Dedifferentiated amniotic fluid mesenchymal stem cell (primary cell): ENCODE data around the gene CTBP2.
A peak's percentile ranks its signal among the peaks of the same experiment; 100 is the strongest.
"Not testable (repeated sequence)": the region's sequence is repeated elsewhere in the genome, so short reads cannot be mapped to it uniquely, and the experiment has no call there.

ENCODE experiments used
- DNase-seq: peaks from one replicate; pipeline ENCODE4 v3.0.0-alpha.2; 2016; ENCODE audit errors: extremely low spot score

CTBP2 gene

DNA sequence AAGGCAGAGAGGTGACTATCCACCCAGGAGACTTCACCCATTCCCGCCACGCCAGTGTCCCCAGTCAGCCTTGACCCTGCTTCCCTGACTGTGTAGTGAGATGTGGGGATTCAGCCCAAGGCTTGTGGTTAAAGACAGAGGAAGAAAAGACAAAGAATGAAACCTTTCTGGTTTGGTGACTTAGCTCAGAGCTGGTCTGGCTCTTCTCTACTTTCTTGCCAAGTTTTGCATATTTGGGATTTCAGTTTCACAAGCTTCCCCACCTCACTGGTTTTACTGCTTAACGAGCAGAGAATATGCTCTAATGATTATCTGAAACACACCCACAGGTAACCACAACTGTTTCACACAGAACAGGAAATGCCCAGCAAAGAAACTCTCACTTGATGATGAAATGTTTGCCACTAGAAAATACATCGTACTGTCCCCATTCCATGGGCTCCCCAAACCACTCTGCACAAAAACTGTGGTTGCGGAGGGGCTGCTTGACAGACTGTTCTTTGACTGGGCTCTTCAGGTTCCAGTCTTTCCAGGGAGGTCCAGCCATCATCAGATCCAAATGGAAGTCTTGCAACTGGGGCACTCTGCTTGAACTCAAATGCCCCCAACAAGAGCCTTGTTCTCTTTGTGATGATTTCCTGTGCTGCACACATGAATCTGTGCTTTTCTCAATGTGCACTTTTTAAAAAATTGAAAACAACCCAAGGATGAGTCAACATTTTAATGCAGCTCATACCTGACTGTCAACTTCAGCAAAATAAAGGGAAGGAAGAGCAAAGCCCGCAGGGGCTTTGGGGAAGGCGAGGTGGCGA is 95.5 kb downstream of the CTBP2 start:
- no peak for DNase-seq

DNA sequence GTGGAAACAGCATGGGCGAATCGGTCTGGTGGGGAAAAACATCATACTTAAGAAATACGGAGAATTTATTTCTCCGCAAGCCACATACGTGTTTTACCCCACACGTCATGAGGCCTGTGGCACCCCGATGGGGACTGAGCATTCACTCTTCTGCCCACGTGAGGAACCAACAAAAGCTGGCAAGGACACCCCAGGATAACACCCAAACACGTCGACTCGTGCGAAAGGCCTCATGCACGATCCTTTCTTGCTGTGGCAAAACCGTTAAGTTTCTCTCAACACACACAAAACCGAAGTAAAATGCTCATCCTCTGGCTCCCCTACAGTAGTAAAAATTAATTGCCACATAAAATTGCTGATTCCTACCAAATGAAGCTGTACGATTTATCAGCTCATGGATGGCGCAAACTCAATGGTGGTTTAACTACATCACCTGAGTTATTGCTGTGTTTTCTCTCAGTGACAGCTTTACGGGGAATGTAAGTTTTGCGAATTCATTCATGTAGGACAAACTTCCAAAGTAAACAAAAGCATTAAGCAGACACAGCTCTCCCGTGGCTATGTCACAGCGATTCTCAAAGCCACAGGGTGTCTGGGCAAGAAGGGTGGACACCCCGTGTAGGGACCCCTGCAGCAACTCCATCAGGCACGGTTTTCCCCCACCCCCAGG is 97.0 kb downstream of the CTBP2 start:
- no peak for DNase-seq

DNA sequence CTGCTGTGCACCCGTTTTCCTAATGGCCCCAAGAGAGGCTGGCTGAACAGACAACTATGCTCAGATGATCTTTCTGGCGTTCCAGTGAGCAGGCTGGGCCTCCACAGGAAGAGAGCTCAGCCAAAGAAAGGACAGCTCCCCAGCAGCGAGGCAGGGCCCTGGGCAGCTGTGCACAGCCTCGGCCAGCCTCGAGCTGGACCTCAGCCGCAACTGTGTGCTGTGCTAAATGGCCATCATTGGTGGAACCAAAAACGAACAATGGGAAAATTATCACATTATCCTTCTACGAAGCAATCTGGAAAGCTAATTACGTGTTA is 97.5 kb downstream of the CTBP2 start:
- DNase-seq = no peak

DNA sequence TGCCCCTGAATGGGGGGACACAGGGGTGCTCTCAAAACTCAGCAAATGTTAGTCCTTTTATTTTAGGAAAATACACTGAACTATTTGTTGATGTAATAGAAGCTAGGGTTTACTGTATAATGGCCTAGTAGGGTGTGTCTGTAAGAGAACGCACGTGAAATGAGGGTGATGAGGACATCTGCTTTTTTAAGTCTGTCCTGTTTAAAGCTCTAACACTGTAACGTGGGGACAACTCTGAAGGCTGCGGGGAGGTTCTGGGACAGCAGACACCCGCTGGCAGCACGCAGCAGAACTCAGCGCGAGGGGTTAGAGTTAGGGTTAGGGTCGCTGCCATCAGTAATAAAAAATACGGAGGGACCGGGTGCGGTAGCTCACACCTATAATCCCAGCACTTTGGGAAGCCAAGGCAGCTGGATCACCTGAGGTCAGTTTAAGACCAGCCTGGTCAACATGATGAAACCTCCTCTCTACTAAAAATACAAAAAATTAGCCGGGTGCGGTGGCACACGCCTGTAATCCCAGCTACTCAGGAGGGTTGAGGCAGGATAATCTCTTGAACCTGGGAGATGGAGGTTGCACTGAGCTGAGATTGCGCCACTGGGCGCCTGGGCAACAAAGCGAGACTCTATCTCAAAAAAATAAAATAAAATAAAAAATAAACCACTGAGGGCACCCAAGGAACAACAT is 98.0 kb downstream of the CTBP2 start:
- DNase-seq = no peak

DNA sequence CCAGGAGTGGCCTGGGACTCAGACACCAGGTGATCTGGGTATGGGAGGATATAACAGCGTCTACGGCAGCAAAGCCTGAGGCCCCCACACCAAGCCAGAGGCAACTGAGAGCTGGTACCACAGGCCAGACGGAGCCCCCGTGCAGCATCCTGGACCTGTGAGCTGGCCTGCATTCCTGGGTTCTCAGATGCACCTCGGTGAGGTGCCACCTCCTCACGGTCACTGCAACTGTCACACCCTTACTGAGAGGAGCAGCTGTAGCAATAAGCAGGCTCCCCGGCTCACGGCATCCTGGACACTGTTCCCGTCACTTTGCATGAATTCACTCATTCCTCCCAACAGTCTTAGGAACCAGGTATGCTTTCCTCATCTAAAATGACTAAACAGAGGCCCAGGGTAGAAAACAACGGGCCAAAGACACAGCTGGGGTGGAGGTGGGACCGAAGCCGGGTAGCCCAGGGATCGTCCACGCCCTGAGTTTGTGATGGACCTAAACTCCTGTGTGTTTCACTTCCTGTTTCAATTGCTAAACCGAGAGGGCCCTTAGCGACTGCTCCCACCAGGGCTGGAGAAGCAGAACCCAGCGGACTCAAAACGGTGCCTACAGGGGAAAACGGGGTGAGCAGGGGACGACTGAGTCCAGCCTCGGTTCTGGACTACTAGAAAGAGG is 98.7 kb downstream of the CTBP2 start:
- no peak for DNase-seq

DNA sequence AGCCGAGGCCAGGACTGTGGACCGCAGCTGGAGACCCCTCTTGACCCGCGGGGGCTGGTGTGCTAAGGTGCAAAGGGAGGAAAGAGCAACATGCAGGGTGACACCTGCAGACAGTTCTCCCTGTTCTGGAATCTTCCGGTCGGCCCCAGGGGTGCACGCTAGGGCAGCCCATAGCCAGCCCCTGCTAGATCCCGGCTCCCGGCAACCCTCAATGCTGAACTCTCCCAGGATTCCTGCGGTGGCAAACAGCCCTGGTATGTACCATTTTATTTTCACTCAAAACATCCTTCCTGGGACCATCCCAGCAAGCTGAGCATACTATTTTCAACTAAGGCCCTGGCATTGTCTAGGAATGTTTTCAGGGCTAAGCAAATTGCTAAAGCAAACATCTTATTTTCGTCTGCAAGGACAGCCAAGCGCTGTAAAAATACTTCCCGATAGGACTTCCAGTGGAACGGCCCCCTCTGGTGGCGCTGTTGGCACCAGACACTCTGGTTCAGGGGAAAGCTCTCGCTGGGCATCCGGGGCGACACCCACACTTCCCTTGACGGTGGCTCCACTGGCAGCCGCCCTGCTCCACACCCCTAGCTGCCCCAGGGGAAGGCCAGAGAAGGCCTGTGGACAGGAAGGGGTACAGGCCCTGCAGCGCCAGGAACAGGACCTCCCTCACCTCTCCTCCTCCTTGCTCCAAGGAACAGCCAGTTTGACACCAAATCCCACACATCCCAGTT is 99.4 kb downstream of the CTBP2 start:
- peak; percentile 91 for DNase-seq

DNA sequence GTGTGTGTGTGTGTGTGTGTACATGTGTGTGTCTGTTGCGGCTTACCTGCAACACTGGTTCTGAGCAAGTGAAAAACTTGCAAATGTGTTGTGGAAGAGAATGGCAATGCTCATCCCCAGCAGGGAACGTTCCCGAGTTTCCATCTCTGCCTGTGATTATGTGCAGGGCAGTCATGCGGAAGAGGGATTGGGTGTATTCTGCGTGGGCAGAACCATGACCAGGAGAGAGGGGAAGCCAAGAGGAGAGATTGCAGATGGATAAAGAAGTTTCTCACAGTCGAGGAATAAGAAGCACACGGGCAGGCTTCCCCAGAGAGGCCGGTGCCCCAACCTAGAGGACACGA is 99.9 kb downstream of the CTBP2 start:
- DNase-seq = peak; percentile 65

DNA sequence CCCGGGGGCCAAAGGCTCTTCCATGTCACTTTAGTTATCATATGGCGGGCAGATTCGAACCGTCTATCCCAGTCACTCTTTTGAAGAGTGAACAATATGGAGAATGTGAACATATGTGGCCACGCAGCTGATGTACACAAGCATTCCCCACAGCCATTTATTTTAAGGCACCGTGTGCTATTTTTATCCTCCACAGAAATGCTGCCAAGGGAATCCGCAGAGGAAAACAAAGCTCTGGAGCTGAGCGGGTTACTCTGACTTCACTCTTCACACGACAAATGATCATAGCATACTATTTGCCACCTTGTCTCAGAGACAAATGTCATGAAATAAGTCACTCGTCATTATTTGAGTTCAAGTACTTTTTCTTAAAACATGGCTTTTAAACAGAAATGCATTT is 100.3 kb downstream of the CTBP2 start:
- DNase-seq = peak; percentile 22

DNA sequence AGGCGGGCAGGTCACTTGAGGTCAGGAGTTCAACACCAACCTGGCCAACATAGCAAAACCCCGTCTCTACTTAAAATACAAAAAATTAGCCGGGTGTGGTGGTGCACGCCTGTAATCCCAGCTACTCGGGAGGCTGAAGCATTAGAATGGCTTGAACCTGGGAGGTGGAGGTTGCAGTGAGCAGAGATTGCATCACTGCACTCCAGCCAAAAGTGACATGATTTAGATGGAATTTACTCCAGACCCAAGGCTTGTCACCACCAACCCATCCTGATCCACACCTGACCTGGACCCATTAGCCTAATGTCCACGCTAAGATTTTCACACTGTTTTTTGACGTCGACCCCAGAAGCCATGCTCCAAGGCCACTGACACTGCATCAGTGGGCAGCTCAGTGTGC is 101.0 kb downstream of the CTBP2 start:
- DNase-seq = not testable (repeated sequence)

DNA sequence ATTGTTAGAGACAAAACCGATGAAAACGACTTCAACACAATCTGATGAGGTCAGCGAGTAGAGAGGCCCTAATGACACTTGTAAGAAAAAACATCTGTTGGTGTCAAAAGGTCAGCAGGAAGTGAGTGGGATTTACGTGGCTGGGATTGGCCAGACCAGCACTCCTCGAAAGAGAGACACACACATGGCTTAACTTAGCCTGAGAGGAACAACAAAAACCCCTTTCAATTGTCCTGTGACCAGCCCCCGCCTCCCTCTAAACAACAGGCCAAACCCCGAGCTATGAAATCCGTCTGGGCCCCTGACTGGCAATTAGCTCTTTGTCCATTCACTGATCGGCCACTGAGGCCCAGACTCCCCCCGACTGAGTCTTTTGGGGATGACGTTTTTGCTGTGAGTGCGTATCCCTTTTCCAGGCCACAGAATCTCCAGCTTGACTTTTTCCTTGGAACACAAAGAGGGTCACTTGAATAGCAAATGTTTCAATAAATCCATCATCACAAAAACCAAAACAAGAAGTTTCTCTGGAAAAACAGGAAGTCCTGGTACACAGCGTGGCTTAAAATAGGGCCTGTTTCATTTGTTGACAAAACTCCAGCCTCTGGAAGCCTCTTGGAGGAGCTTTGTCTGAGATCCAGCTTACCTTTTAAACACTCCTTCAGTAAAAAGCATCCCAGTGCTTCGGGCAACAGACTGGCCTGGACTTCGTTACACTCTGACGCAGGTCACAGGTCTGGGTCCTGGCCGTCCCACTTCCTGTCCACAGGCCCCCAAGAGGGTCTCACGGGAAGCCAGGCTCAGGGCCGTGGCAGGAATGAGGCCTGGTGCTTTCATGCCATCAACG is 103.0 kb downstream of the CTBP2 start:
- DNase-seq = peak; percentile 63

DNA sequence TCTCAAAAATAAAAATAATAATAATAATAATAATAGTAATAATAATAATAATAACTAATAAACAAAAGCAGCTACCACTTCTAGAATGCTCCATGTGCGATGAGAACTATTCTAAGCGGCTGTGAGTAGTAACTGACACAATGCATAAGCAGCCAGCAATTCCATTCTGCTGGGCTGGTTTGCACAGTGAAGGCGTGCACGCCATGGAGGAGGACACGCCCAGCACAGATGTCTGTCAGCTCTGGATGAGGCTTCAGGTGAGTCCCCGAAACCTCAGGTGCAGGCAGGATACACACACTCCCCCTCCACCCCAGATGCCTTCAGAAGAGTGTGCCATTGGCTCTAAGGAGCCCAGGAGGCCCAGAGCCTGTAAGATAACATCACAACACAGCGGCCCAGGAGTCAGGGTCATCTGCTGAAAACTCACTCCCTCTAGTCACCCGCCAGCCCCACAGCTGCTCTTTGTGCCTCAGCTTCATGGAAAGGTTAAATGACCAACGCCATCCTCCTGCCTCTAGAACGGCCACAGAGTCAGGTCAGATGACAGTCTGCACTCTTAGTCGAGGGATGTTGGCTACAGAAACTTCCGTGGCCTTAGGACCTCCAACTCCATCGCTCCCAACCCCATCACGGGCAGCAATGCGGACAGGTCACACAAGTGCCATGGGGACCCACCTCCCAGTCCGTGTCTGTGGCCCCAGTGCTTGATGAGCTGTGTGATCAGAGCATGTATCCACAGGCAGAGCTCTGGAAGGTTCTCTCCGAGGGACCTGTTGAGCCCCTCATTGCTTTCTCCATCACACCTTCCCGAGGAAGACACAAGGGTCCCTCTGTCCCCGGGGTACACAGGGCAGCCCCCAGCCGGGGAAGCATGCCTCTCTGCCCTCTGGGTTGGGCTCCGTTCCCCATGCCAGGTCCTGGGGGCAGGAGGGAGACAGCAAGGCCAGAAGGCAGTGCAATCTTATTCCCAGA is 103.9 kb downstream of the CTBP2 start:
- DNase-seq = no peak

DNA sequence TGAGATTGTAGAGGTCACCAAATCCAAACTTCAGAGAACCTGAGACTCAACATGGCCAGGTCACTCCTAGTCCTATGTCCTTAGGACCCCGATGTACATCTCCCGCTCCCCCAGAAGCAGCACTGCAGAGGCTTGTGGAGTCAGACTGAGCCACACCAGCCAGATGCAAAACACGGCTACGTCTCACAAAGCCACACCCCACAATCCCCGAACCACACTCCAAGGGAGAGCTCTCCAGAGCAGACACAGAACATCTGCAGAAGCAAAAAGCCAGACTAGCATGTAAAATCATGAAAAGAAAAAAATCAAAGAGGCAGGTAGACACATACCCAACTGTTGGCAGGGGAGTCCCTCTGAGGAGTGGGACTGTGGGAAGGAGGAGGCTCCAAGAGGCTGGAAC is 104.9 kb downstream of the CTBP2 start:
- no peak for DNase-seq

DNA sequence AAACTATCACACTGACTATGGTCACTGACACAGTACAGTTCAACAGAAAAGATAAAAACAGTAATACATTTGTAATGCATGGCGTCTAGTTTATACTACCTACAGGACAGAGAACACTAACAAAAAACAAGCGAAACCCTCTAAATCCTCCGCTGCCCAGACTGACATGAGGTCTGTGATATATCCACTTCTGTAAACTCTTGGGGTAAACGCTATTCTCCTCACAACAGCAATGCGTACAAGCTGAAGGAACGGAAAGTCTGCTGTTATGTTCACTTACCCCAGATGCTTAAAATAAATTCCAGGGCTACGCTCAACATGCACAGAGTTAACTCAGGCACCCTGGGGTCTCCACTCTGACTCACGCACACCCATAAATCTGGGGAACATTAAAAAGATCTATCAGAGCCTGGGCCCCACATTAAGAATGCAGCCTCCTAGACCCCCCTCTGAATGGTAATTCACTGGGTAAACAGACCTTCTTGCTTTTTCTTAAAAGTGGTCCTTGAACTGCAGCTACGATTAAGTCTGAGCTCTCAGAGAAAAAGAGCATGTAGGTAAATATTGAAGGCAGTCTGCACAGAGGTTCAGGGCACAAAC is 105.6 kb downstream of the CTBP2 start:
- DNase-seq = no peak

DNA sequence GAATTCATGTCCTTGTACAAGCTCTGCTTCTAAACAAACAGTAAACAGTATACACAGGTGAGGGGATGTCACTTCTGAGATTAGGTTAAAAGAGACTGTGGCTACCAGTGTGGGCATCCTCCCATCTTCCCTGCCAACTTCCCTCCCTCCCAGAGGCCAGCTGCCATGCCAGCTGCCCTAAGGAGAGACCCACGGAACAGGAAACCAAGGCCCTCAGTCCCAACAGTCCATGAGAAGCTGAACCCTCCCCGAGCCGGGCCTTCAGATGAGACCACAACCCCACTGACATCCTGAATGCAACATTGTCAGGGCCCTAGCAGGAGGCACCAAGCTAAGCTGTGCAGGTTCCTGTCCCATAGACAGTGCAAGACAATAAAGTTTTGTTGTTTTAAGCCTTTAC is 106.1 kb downstream of the CTBP2 start:
- no peak for DNase-seq

DNA sequence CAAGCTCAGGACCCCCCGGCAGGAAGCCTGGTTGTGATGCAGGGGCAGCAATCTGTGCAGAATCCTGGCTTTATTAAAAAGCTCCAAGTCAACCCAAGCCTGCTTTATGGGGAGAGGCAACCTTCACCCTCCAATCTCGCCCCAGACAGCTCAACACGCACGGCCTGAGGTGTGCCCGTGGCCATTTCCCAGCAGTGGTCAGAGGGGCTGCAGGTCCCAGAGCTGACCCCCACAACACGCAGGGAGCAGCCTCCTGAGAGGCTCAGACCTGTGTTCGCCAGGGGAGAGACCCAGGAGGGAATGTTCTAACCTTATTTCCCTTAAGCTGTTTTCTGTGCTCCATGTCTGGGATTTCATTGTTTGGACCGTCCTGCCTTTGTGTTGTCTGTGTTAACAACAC is 108.2 kb downstream of the CTBP2 start:
- no peak for DNase-seq

DNA sequence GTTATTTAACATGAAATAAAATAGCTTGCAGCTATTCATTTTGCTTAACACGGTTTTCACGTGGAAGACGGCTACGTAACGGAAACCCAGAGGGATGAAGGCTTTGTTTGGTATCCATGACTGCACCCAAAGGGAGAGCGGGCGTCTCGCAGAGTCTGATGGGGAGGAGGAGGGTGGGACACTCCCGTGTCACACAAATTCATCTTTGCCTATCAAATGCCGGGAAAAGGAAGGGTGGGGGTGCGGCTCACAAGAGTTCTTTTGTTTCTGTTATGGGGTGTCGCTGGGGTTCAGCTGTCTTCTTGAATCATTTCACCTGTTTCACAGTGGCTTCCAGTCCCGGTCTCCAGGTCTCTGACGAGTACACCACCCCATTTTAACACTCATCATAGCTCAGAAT is 110.0 kb downstream of the CTBP2 start:
- no peak for DNase-seq

DNA sequence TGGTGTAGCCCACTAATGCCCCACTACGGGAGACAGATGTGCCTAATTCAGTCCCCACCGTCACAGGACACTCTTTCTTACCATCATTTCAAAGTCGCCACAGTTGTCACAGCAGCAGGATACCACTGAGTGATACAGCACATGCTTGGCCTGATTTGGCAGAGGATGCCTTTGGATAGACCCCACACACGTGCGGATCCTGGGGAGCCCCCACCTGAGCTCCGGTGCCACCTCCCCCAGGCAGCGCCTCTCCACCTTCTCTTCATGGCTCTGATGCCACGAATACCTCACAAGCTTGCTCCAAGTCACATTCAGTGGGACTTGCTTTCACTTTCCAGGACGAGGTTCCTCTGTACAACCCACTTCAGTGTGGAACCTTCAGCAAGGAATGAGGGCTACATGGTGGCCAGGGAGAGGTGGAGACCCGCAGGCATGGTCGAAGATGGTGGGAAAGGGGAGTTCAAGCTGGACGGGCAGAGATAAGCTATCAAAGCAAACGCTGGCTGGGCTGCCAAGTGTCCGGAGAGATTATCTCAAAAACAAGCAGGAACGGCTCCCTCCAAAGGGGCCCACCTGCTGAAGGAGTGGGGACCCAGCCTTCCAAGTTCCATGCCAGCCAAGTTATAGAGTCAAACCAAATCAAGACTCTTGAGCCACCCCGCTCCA is 111.0 kb downstream of the CTBP2 start:
- DNase-seq = no peak

DNA sequence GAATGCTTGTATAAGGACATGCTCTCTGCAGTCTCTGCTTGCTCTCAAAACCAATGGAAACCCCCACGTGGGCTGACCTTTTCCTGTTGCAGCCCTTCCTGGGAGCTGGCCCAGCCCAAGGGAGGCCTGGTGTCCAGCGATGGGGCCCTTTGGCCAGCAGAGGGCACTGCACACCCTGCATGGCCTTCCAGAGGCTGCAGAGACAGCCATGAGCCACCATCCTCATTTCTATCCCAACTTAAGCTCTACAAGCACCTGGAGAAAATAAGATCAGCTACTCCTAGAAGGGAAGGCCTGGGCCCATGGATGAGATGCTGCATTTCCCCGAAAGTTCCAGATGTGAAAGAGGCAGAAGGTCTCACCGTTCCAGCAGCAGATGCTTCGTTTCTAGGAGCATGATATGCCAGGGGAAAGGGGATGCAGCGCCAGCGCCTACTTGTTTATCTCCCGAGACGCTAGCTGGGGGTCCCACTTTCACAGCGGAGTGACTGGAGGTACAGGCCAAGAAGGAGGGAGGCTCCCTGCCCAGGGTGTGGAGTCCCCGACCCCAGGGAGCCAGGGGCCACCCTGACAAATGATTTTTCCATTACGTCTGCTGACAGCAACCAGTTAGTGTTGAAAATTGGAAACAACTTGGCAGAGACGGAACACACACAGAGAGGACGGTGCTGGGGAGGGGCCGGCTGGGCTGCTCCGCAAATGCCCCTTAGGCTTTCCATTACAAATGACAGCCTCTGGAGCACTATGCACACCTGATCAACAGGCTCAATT is 112.1 kb downstream of the CTBP2 start:
- DNase-seq = peak; percentile 74
